Nephron progenitor cell (in vitro differentiated cells): ENCODE data around the gene PRUNE2.
"Not testable (repeated sequence)": the region's sequence is repeated elsewhere in the genome, so short reads cannot be mapped to it uniquely, and the experiment has no call there.

ENCODE experiments used
- DNase-seq: peaks from one replicate; pipeline ENCODE4 v3.0.0; 2021
- H3K27ac Mint-ChIP-seq: 2 replicates; pipeline ENCODE4 v1.8.0; 2021; ENCODE audit warnings: mild to moderate bottlenecking, moderate library complexity, mixed read lengths
- H3K27me3 Mint-ChIP-seq: 2 replicates; pipeline ENCODE4 v1.8.0; 2021; ENCODE audit warnings: mild to moderate bottlenecking, low read depth, mixed read lengths; ENCODE audit not compliant: poor library complexity
- H3K36me3 Mint-ChIP-seq: 2 replicates; pipeline ENCODE4 v1.8.0; 2021; ENCODE audit warnings: low read depth, mixed read lengths
- H3K4me1 Mint-ChIP-seq: 2 replicates; pipeline ENCODE4 v1.8.0; 2021; ENCODE audit warnings: mixed read lengths
- H3K4me3 Mint-ChIP-seq: 2 replicates; pipeline ENCODE4 v1.8.0; 2021; ENCODE audit warnings: mild to moderate bottlenecking, moderate library complexity, mixed read lengths
- H3K9me3 Mint-ChIP-seq: 2 replicates; pipeline ENCODE4 v1.8.0; 2021; ENCODE audit warnings: mild to moderate bottlenecking, moderate library complexity, mixed read lengths
- CTCF ChIP-seq: fragments of 200-600 bp; sonication (generic); IDR thresholded peaks from 2 replicates; pipeline ENCODE4 v1.5.0; 2021; ENCODE audit warnings: antibody characterized with exemption

PRUNE2 gene

GRCh38 chr9:76598981-76599380 lies 306.9 kb downstream of the PRUNE2 start:
- no peaks in the 10 kb centered on the region for H3K36me3 Mint-ChIP-seq
- peaks cover 44% of the 10 kb centered on the region for H3K4me1 Mint-ChIP-seq
- H3K9me3 Mint-ChIP-seq = no peaks in the 10 kb centered on the region
- H3K4me3 Mint-ChIP-seq = no peak overlapping the region
- TF ChIP-seq CTCF = no peak
- no peak overlapping the region for H3K27ac Mint-ChIP-seq
- DNase-seq = no peak
- peaks cover 6% of the 10 kb centered on the region for H3K27me3 Mint-ChIP-seq

- Mint-ChIP-seq H3K27ac (peak overlapping the region; percentile 18), H3K36me3 (no peaks in the 10 kb centered on the region), H3K27me3 (peaks cover 3% of the 10 kb centered on the region), H3K9me3 (no peaks in the 10 kb centered on the region), H3K4me1 (peaks cover 72% of the 10 kb centered on the region), H3K4me3 (peak overlapping the region; percentile 10)
- TF ChIP-seq CTCF = no peak
- no peak for DNase-seq
These were observed 310.3 kb downstream of the PRUNE2 start for GRCh38 chr9:76595645-76596044.

GRCh38 chr9:76594764-76595424 lies 311.0 kb downstream of the PRUNE2 start:
- H3K27ac Mint-ChIP-seq = peak overlapping the region; percentile 22
- TF ChIP-seq CTCF = no peak

GRCh38 chr9:76593961-76594735 lies 311.8 kb downstream of the PRUNE2 start:
- H3K9me3 Mint-ChIP-seq, H3K36me3 Mint-ChIP-seq: not testable (repeated sequence)
- peak overlapping the region; percentile 32 for H3K4me3 Mint-ChIP-seq

More at GRCh38 chr9:76594764-76595424, 311.0 kb downstream of the PRUNE2 start:
- H3K4me1 Mint-ChIP-seq = peaks cover 66% of the 10 kb centered on the region
- peaks cover 3% of the 10 kb centered on the region for H3K27me3 Mint-ChIP-seq
- DNase-seq = no peak
- peak overlapping the region; percentile 32 for H3K4me3 Mint-ChIP-seq
- H3K36me3 Mint-ChIP-seq = no peaks in the 10 kb centered on the region
- H3K9me3 Mint-ChIP-seq = no peaks in the 10 kb centered on the region

GRCh38 chr9:76592974-76593347 lies 313.0 kb downstream of the PRUNE2 start:
- Mint-ChIP-seq H3K9me3 (no peaks in the 10 kb centered on the region), H3K36me3 (no peaks in the 10 kb centered on the region), H3K4me3 (peak overlapping the region; percentile 1), H3K4me1 (peaks cover 63% of the 10 kb centered on the region), H3K27ac (peak overlapping the region; percentile 20), H3K27me3 (peaks cover 3% of the 10 kb centered on the region)
- DNase-seq = no peak
- no peak for TF ChIP-seq CTCF

More at GRCh38 chr9:76593961-76594735, 311.8 kb downstream of the PRUNE2 start:
- not testable (repeated sequence) for DNase-seq, H3K27me3 Mint-ChIP-seq
- peaks cover 64% of the 10 kb centered on the region for H3K4me1 Mint-ChIP-seq
- H3K27ac Mint-ChIP-seq = peak overlapping the region; percentile 29

- peak overlapping the region; percentile 4 for H3K4me3 Mint-ChIP-seq
- peaks cover 57% of the 10 kb centered on the region for H3K4me1 Mint-ChIP-seq
- TF ChIP-seq CTCF = no peak
- H3K27ac Mint-ChIP-seq = peak overlapping the region; percentile 92
- peaks cover 3% of the 10 kb centered on the region for H3K27me3 Mint-ChIP-seq
- DNase-seq = no peak
- no peaks in the 10 kb centered on the region for H3K9me3 Mint-ChIP-seq
- no peaks in the 10 kb centered on the region for H3K36me3 Mint-ChIP-seq
These were observed 313.6 kb downstream of the PRUNE2 start for GRCh38 chr9:76592091-76592973.
